T-helper 22 cell (primary cell): Measurements from ENCODE around the gene AP2A1.
A peak's percentile ranks its signal among the peaks of the same experiment; 100 is the strongest.

ENCODE experiments used
- DNase-seq: peaks from one replicate; pipeline ENCODE4 v3.0.0-alpha.2; 2020; ENCODE audit warnings: low read depth

AP2A1 gene

GRCh38 chr19:49793561-49793840, 26.7 kb downstream of the AP2A1 start:
- no peak for DNase-seq

- DNase-seq: no peak
These were observed 28.8 kb downstream of the AP2A1 start for GRCh38 chr19:49795615-49796014.

- DNase-seq: no peak
These were observed 31.8 kb downstream of the AP2A1 start for GRCh38 chr19:49798574-49798973.

GRCh38 chr19:49799271-49799797, 32.5 kb downstream of the AP2A1 start:
- no peak for DNase-seq

GRCh38 chr19:49799798-49800376, 33.1 kb downstream of the AP2A1 start:
- no peak for DNase-seq

GRCh38 chr19:49800771-49801170, 34.0 kb downstream of the AP2A1 start:
- no peak for DNase-seq

GRCh38 chr19:49801401-49801888, 34.6 kb downstream of the AP2A1 start:
- no peak for DNase-seq

GRCh38 chr19:49801966-49802661, 35.3 kb downstream of the AP2A1 start:
- no peak for DNase-seq

GRCh38 chr19:49802836-49803528, 36.2 kb downstream of the AP2A1 start:
- DNase-seq: no peak

GRCh38 chr19:49803529-49803856, 36.7 kb downstream of the AP2A1 start:
- DNase-seq: no peak

GRCh38 chr19:49805822-49806619, 39.2 kb downstream of the AP2A1 start:
- DNase-seq: no peak

GRCh38 chr19:49806620-49806959, 39.8 kb downstream of the AP2A1 start:
- no peak for DNase-seq

- DNase-seq: no peak
These were observed 40.5 kb downstream of the AP2A1 start for GRCh38 chr19:49807058-49807903.

- DNase-seq: no peak
These were observed 41.3 kb downstream of the AP2A1 start for GRCh38 chr19:49807904-49808675.

- peak; percentile 83 for DNase-seq
These were observed 41.9 kb downstream of the AP2A1 start for GRCh38 chr19:49808711-49809159.

GRCh38 chr19:49809160-49809940, 42.5 kb downstream of the AP2A1 start:
- peak; percentile 40 for DNase-seq

GRCh38 chr19:49809941-49810389, 43.2 kb downstream of the AP2A1 start:
- no peak for DNase-seq

GRCh38 chr19:49811328-49811727, 44.5 kb downstream of the AP2A1 start:
- DNase-seq: no peak

- DNase-seq: no peak
These were observed 45.7 kb downstream of the AP2A1 start for GRCh38 chr19:49812452-49812996.
